GM12878 (cell line): ENCODE data around the gene RAB6B. TPM values are rescaled to one million over a fixed set of nuclear protein-coding genes. Genes with fewer than 3 reads are reported as not detected.

Source experiments
- ATAC-seq: fragments of 200-7000 bp; cut with Tn5 transposase; 3 replicates; pipeline ENCODE4 v1.9.1; 2020; ENCODE audit warnings: mild to moderate bottlenecking, moderate library complexity
- BruUV-seq: library from RNA; stranded (reverse); fragments of 400-500 nt; replicated peaks from 2 replicates; lab custom pipeline; 2021; lab: Mats Ljungman, UMichigan
- CTCF ChIA-PET: fragments of 300-600 bp; sonication (Branson Sonifier 250); formaldehyde crosslinking; extraction: SDS; loops from one replicate; lab custom pipeline; 2021; ENCODE audit warnings: inconsistent platforms; lab: Yijun Ruan, JAX
- POLR2A ChIA-PET: fragments of 350-600 bp; formaldehyde crosslinking; extraction: SDS; loops from one replicate; lab custom pipeline; 2021; ENCODE audit warnings: inconsistent platforms; lab: Charles Lee
- RAD21 ChIA-PET: fragments of 300-600 bp; sonication (Branson Sonifier 250); formaldehyde crosslinking; loops from one replicate; lab custom pipeline; 2023; ENCODE audit warnings: antibody characterized with exemption; ENCODE audit not compliant: unreplicated experiment; lab: Charles Lee
- SMC1A ChIA-PET: fragments of 300-600 bp; sonication (Branson Sonifier 250); formaldehyde crosslinking; loops from one replicate; lab custom pipeline; 2023; ENCODE audit not compliant: unreplicated experiment, uncharacterized antibody; lab: Charles Lee
- DNase-seq: peaks from one replicate; pipeline ENCODE4 v3.0.0-alpha.2; 2011; ENCODE audit warnings: low read depth, low spot score
- FAIRE-seq: peaks from 3 replicates; lab custom pipeline; 2011; peaks lifted over from hg19 to GRCh38; lab: Jason Lieb, UNC
- H2AFZ ChIP-seq: 2 replicates; pipeline ENCODE4 v1.6.0; 2011; ENCODE audit warnings: low read depth, low read length, control low read depth; ENCODE audit not compliant: control insufficient read depth
- H3K27ac ChIP-seq: 2 replicates; pipeline ENCODE4 v1.5.1; 2011; ENCODE audit warnings: control low read depth; ENCODE audit not compliant: control insufficient read depth, insufficient read depth
- H3K27me3 ChIP-seq, 2 experiments: replicated peaks in 1 of 2; 2 replicates each; pipeline versions ENCODE4 v1.6.0 to v1.6.1; 2011; ENCODE audit warnings: low read length in 1 of 2; ENCODE audit not compliant: control insufficient read depth in 2 of 2, insufficient read depth in 2 of 2
- H3K36me3 ChIP-seq, 2 experiments: 2 replicates each; pipeline ENCODE4 v1.5.1; 2011; ENCODE audit warnings: low read length in 1 of 2; ENCODE audit not compliant: control insufficient read depth in 2 of 2, insufficient read depth in 2 of 2
- H3K4me1 ChIP-seq: 2 replicates; pipeline ENCODE4 v1.6.1; 2011; ENCODE audit warnings: mild to moderate bottlenecking, low read length, moderate library complexity, mixed read lengths; ENCODE audit not compliant: control insufficient read depth, insufficient read depth
- H3K4me2 ChIP-seq: 2 replicates; pipeline ENCODE4 v1.6.0; 2011; ENCODE audit warnings: control low read depth; ENCODE audit not compliant: control insufficient read depth, insufficient read depth
- H3K4me3 ChIP-seq: fragments of 200-600 bp; sonication (generic); 2 replicates; pipeline ENCODE4 v1.5.1; 2016
- H3K79me2 ChIP-seq: 2 replicates; pipeline ENCODE4 v1.6.0; 2011; ENCODE audit warnings: low read length; ENCODE audit not compliant: control insufficient read depth, insufficient read depth
- H3K9ac ChIP-seq: 2 replicates; pipeline ENCODE4 v1.8.0; 2011; ENCODE audit warnings: low read length, control low read depth, mixed read lengths; ENCODE audit not compliant: control insufficient read depth, insufficient read depth
- H3K9me3 ChIP-seq: replicated peaks from 3 replicates; pipeline ENCODE4 v1.5.1; 2011; ENCODE audit warnings: mild to moderate bottlenecking, low read length; ENCODE audit not compliant: control insufficient read depth, insufficient read depth
- H4K20me1 ChIP-seq: 2 replicates; pipeline ENCODE4 v1.6.0; 2011; ENCODE audit not compliant: control insufficient read depth, insufficient read depth
- NR2C1 ChIP-seq: fragments of 450-650 bp; IDR thresholded peaks from 2 replicates; pipeline ENCODE4 v1.6.1; 2017; ENCODE audit warnings: antibody characterized with exemption, mild to moderate bottlenecking, moderate library complexity
- RCOR1 ChIP-seq: conservative IDR thresholded peaks from 2 replicates; pipeline ENCODE4 v1.6.1; 2012; ENCODE audit warnings: low read depth, low read length, improper control_type of control experiment
- SMC3 ChIP-seq: IDR thresholded peaks from 2 replicates; pipeline ENCODE4 v1.6.1; 2011; ENCODE audit warnings: low read length, improper control_type of control experiment, borderline replicate concordance
- WGBS: methylation state at CpG from one replicate; pipeline ENCODE4 v1.1.6; 2016; ENCODE audit warnings: low lambda C conversion rate; ENCODE audit not compliant: insufficient replicate concordance, insufficient coverage; ENCODE audit errors: missing lambda C conversion rate; 5-methylcytosine and 5-hydroxymethylcytosine counted together
- in situ Hi-C: fragments of 300-500 bp; cut with MboI; formaldehyde crosslinking; loops from 9 replicates; pipeline ENCODE4 v1.14.3; 2018; ENCODE audit warnings: mixed read lengths
- intact Hi-C: fragments of 100-400 bp; cut with micrococcal nuclease; formaldehyde crosslinking; loops from one replicate; pipeline ENCODE4 v1.14.2; 2022; ENCODE audit not compliant: unreplicated experiment
- polyA plus RNA-seq, 11 experiments: library from polyadenylated mRNA; depleted of rRNA in 4 of 11; unstranded in 6 of 11; stranded (reverse) in 5 of 11; fragments of >200 nt; fragmentation: Nextera tagmentation in 4 of 11; fragmentation: Illumina TruSeq in 1 of 11; extraction: Ambion mirVana in 4 of 11; extraction: Trizol in 1 of 11; gene quantifications; 1 replicate in 1 of 11; 2 replicates in 10 of 11; pipeline versions ENCODE4 v1.2.1 to v1.2.3, GENCODE V29; 2011 to 2016; ENCODE audit warnings: inconsistent platforms in 2 of 11, missing spikeins in 2 of 11, low read depth in 1 of 11
- total RNA-seq, 4 experiments: library from RNA; depleted of rRNA in 3 of 4; stranded (reverse); fragments of >200 nt in 3 of 4; fragmentation: Illumina TruSeq in 1 of 4; extraction: Trizol in 1 of 4; gene quantifications; 2 replicates each; pipeline versions ENCODE4 v1.2.1 to v1.2.3, GENCODE V29; 2013 to 2021
- TF ChIP-seq, protein P1 (sequence below): fragments of 450-650 bp; formaldehyde crosslinking; IDR thresholded peaks from 2 replicates; pipeline ENCODE4 v1.4.0; 2022; ENCODE audit warnings: mild to moderate bottlenecking, moderate library complexity

Gene RAB6B
- total and polyA plus RNA-seq, 10 of the 15 experiments (the other 5 are each of a cell fraction or from before 2014, with no cell fraction given): 0.01 to 0.16 (median 0.04) TPM; not detected in 5

GRCh38 chr3:133837487-133838295 lies 58.0 kb downstream of the RAB6B start (continued):
- TF ChIP-seq SMC3 (no peak), RCOR1 (no peak)
- TF ChIP-seq, protein P1, sequence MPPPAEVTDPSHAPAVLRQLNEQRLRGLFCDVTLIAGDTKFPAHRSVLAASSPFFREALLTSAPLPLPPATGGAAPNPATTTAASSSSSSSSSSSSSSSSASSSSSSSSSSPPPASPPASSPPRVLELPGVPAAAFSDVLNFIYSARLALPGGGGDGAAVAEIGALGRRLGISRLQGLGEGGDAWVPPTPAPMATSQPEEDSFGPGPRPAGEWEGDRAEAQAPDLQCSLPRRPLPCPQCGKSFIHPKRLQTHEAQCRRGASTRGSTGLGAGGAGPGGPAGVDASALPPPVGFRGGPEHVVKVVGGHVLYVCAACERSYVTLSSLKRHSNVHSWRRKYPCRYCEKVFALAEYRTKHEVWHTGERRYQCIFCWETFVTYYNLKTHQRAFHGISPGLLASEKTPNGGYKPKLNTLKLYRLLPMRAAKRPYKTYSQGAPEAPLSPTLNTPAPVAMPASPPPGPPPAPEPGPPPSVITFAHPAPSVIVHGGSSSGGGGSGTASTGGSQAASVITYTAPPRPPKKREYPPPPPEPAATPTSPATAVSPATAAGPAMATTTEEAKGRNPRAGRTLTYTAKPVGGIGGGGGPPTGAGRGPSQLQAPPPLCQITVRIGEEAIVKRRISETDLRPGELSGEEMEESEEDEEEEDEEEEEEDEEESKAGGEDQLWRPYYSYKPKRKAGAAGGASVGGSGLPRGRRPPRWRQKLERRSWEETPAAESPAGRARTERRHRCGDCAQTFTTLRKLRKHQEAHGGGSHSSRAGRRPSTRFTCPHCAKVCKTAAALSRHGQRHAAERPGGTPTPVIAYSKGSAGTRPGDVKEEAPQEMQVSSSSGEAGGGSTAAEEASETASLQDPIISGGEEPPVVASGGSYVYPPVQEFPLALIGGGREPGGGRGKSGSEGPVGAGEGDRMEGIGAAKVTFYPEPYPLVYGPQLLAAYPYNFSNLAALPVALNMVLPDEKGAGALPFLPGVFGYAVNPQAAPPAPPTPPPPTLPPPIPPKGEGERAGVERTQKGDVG: no peak

DNA sequence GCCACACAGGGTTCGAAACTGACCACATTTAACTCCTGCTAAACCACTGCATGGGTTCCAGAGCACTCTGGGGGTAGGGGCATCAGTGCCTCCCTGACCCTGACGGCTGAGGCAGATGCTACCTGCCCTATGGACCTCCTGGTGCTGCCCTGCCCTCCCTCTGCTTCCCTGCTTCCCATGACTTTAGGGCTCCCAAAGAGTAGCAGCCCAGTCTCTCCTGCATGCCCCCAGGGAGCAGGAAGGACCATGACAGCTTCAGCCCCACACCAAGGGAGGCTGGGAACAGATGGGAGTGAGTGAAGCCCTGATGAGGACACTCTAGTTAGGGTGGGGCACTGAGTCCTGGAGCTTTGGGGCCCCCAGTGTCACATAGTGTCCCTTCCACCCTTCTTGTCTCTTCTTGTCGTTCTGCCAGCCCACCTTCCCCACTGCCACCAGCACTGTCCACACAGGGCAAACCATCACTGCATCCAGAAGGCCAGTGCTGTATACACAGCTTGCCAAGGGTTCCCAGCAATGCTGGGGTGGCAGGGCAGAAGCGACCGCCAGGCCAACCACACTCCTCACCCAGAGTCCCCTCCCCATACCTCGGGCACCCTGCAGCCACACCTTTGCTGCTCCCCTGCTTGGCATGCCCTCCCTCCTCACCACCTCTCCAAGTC lies 59.1 kb downstream of the RAB6B start:
- Histone ChIP-seq H4K20me1 (no peaks in the 10 kb centered on the region), H3K4me2 (no peak overlapping the region), H3K9me3 (no peaks in the 10 kb centered on the region), H3K4me1 (no peaks in the 10 kb centered on the region), H3K36me3 (no peaks in the 10 kb centered on the region), H2AFZ (no peak overlapping the region), H3K9ac (no peak overlapping the region), H3K79me2 (no peaks in the 10 kb centered on the region), H3K27me3 (peaks cover 0 to 3% of the 10 kb centered on the region in 2 experiments; a peak in 1 of 4 replicates), H3K27ac (no peak overlapping the region), H3K4me3 (no peak overlapping the region)
- ChIA-PET SMC1A (no interaction called here), POLR2A (no interaction called here), RAD21 (no interaction called here), CTCF (no interaction called here)
- in situ Hi-C loops (no loop called here), intact Hi-C loops (no loop called here)
- no TSS peak for BruUV-seq
- no peak for TF ChIP-seq NR2C1
- no peak for FAIRE-seq
- no peak for ATAC-seq
- no peak for DNase-seq
- WGBS: 0% methylated on average over 6 of the region's 6 CpGs
